HG02759 (cell line): ENCODE results near the gene SPRTN.
"Not testable (repeated sequence)": the region's sequence is repeated elsewhere in the genome, so short reads cannot be mapped to it uniquely, and the experiment has no call there.

ENCODE experiments used
- ATAC-seq: cut with Tn5 transposase; IDR thresholded peaks from one replicate; pipeline ENCODE4 v1.9.1; 2021; ENCODE audit warnings: mild to moderate bottlenecking, moderate library complexity; ENCODE audit not compliant: unreplicated experiment

The SPRTN gene

GRCh38 chr1:231335663-231336602 is 2.2 kb upstream of the SPRTN start:
- no peak for ATAC-seq

GRCh38 chr1:231337043-231337471 is 1.0 kb upstream of the SPRTN start:
- ATAC-seq, result peak; percentile 1

GRCh38 chr1:231337472-231338269 is 422 bp upstream of the SPRTN start, which contains the start of gene EXOC8:
EXOC8 (minus strand) TSS chr1:231337852; CDS start chr1:231337745, 107 bp downstream.
- peak; percentile 78 for ATAC-seq

- no peak for ATAC-seq
These were observed 2.4 kb downstream of the SPRTN start for GRCh38 chr1:231340328-231341013.

- no peak for ATAC-seq
These were observed 9.9 kb downstream of the SPRTN start for GRCh38 chr1:231347961-231348360.

GRCh38 chr1:231348442-231348841 is 10.3 kb downstream of the SPRTN start:
- no peak for ATAC-seq

GRCh38 chr1:231348856-231349255 is 10.8 kb downstream of the SPRTN start:
- ATAC-seq, result not testable (repeated sequence)

- ATAC-seq, result no peak
These were observed 13.7 kb downstream of the SPRTN start for GRCh38 chr1:231351816-231352215.

GRCh38 chr1:231353086-231353485 is 15.0 kb downstream of the SPRTN start:
- no peak for ATAC-seq

- no peak for ATAC-seq
These were observed 16.4 kb downstream of the SPRTN start for GRCh38 chr1:231354330-231355020.

GRCh38 chr1:231355171-231355570 is 17.1 kb downstream of the SPRTN start:
- ATAC-seq, result no peak

- ATAC-seq, result no peak
These were observed 19.2 kb downstream of the SPRTN start for GRCh38 chr1:231357187-231357772.

- ATAC-seq, result peak; percentile 77
These were observed 19.8 kb downstream of the SPRTN start for GRCh38 chr1:231357831-231358354.

- ATAC-seq, result no peak
These were observed 21.0 kb downstream of the SPRTN start for GRCh38 chr1:231359113-231359512.

GRCh38 chr1:231362325-231362724 is 24.2 kb downstream of the SPRTN start:
- ATAC-seq, result no peak

- ATAC-seq, result no peak
These were observed 25.5 kb downstream of the SPRTN start for GRCh38 chr1:231363624-231364023.

GRCh38 chr1:231364192-231364591 is 26.1 kb downstream of the SPRTN start:
- no peak for ATAC-seq

- no peak for ATAC-seq
These were observed 31.2 kb downstream of the SPRTN start for GRCh38 chr1:231369282-231369681.

GRCh38 chr1:231372501-231372900 is 34.4 kb downstream of the SPRTN start:
- no peak for ATAC-seq

- ATAC-seq, result no peak
These were observed 36.3 kb downstream of the SPRTN start for GRCh38 chr1:231374394-231374793.
